ENCODE results near the gene CACNA1I. TPM values are rescaled to one million over a fixed set of nuclear protein-coding genes. Genes with fewer than 3 reads are reported as not detected.

The CACNA1I gene
- total and polyA plus RNA-seq, 2 of the 8 experiments (the other 6 are each of a cell fraction or from before 2014, with no cell fraction given), result 0.77 to 1.2 TPM

- TF ChIP-seq TBP (IDR thresholded peaks at IDR 0.05; ENCODE audit: low read depth, low read length), result no peak
- no peak for TF ChIP-seq GTF2F1 (IDR thresholded peaks at IDR 0.05; ENCODE audit: borderline replicate concordance, low read depth, low read length)
- no peak for TF ChIP-seq SIX5 (IDR thresholded peaks at IDR 0.05; ENCODE audit: low read depth, low read length)
- no peak for TF ChIP-seq RNF2 (IDR thresholded peaks at IDR 0.05; ENCODE audit: borderline replicate concordance, low read depth, low read length, missing control alignments, poor library complexity, severe bottlenecking)
- no peak for TF ChIP-seq NRF1 (IDR thresholded peaks at IDR 0.05; ENCODE audit: low read depth, low read length)
- no peak for TF ChIP-seq BRCA1 (IDR thresholded peaks at IDR 0.05; ENCODE audit: low read depth, low read length)
Observed at GRCh38 chr22:39716534-39716933, 146.0 kb downstream of the CACNA1I start (continued).
